Measurements from ENCODE around the gene TOMM40.
A peak's percentile ranks its signal among the peaks of the same experiment; 100 is the strongest.

TOMM40 gene

DNA sequence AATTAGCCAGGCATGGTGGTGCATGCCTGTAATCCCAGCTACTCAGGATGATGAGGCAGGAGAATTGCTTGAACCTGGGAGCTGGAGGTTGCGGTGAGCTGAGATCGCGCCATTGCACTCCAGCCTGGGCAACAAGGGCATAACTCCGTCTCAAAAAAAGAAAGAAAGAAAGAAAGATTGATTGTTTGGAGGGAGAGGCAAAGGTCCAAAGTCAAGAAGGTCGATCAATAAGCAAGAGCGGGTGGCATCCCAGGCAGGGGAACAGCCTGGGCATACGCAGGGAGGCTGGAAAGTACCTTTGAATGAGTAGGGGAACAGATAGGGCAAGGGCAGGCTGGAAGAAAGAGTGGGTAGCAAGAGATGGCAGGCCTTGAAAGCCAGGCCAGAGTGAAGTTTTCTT lies 39.0 kb downstream of the TOMM40 start:
- DNase-seq, result no peak

DNA sequence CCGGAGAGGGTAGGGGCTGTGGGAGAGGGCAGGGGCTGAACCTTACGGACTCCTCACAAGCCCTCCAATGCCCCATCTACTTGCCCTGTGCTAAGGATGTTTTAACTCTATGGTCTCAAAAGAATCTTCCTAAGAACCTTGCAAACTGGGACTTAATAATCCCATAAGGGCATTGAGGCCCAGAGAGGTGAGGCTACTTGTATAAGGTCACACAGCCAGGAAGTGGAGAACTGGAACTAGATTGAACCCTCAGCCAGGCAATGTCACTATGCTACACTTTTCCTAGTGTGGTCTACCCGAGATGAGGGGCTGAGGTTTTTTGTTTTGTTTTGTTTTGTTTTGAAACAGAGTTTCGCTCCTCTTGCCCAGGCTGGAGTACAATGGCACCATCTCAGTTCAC lies 40.5 kb downstream of the TOMM40 start:
- no peak for DNase-seq

DNA sequence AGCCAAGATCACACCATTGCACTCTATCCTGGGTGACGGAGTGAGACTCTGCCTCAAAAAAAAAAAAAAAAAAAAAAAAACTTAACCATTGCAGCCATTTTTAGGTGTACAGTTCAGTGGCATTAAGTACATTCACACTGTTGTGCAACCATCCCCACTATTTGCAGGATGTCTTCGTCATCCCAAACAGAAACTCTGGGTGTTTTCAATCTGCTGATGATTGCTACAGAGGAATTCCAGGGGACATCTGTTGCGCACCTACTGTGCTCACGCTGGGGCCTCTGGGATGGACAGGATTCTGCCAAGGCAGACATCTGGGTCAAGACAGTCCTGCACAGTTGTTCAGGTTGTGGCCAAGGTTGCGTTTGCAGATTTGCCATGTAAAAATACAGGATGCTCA lies 48.6 kb downstream of the TOMM40 start:
- DNase-seq, result no peak

DNA sequence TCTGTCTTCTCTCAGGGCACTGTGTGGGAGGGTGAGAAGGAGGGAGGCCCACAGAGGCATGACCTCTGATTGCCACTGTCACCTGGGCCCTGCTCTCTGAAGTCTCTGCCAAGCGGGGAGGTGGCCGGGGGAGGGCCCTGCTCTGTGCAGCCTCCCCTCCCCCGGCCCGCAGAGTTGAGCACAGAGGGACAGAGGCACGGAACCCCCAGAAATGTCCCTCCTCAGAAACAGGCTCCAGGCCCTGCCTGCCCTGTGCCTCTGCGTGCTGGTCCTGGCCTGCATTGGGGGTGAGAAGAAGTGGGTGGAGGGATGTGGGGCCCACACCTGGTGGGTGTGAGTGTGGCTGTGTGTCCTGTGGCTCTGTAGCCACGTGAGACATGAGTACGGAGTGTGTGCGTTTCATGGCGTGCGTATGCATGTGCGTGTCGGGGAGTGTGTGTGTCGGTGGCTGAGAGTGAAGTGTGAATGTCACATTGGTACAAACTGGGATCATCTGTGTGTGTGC lies 51.1 kb downstream of the TOMM40 start, which contains the start of gene APOC4:
TSS of gene APOC4 (plus strand) at position 171 of the 505 bp plus-strand sequence. CDS start at position 212, 41 bp downstream.
- DNase-seq, result no peak

DNA sequence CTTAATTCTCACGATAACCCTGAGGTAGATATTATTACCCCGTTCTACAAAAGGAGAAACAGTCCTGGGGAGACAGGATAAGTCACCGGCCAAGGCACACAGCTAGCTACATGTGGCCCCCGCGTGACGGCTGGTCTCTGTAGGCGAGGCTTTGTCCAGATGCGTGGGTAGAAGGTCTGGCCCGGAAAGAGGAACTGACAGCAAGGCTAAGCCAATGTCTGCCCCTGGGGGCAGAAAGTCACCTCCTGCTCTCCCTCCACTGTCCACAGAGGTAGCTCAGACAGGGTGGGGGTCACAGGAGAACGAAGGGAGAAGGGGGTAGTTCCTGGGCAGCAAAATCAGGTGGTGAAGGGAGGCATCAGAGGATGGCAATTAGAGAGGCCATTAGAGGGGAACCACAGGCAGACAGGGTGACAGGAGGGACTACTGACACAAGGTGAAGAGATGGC lies 52.8 kb downstream of the TOMM40 start:
- no peak for DNase-seq

DNA sequence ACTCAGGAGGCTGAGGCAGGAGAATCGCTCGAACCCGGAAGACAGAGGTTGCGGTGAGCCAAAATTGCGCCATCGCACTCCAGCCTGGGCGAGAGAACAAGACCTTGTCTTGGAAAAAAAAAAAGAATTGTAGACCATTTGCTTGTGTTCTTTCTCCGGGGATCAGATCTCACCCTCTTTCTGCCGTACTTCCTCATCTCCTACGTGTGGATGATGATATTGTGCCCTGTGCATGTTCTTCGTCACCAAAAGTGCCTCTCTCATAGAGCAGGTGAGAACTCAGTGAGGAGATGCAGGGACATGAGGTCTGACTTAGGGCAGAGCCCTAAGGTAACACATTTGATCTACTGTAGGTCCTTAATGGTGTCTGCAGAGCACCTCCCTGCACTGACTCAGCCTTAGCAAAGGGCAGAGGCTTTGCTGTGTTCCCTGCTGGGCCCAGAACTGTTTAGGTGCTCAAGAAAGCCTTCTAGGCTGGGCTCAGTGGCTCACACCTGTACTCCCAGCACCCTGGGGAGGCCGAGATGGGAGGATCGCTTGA lies 56.1 kb downstream of the TOMM40 start:
- no peak for DNase-seq

DNA sequence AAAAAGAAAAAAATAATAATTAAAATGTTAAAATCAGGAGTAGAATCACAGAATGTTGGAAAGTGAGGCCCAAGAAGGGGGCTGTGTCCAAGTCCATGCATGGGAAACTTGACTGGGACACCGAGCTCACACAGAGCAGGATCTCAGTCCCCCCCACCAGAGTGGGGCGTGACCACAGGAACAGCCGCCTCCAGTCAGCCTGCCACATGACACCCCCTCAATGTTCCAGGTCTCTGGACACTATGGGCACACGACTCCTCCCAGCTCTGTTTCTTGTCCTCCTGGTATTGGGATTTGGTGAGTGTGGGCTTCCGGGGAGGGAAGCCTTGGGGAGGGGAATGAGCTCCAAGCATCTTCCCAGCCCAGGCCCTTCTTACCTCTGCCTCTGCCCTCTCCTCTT lies 57.2 kb downstream of the TOMM40 start:
- no peak for DNase-seq

DNA sequence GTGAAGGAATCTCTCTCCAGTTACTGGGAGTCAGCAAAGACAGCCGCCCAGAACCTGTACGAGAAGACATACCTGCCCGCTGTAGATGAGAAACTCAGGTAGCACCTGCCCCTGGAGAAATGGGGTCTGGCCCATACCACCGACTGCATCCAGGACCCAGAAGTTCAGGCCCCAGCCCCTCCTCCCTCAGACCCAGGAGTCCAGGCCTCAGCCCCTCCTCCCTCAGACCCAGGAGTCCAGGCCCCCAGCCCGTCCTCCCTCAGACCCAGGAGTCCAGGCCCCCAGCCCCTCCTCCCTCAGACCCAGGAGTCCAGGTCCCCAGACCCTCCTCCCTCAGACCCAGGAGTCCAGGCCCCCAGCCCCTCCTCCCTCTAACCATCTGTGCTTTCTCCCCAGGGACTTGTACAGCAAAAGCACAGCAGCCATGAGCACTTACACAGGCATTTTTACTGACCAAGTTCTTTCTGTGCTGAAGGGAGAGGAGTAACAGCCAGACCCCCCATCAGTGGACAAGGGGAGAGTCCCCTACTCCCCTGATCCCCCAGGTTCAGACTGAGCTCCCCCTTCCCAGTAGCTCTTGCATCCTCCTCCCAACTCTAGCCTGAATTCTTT lies 57.8 kb downstream of the TOMM40 start:
- no peak for DNase-seq

DNA sequence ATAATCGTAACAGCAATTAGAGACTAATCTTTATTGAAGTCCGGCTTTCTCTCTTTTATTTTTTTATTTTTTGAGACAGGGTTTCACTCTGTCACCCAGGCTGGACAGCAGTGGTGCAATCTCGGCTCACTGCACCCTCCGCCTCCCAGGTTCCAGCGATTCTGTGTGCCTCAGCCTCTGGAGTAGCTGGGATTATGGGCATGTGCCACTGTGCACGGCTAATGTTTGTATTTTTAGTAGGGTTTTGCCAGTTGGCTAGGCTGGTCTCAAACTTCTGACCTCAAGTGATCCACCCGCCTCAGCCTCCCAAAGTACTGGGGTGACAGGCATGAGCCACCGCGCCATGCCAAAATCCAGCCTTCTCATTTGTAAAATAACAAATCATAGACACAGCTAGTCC lies 58.5 kb downstream of the TOMM40 start:
- DNase-seq, result no peak

DNA sequence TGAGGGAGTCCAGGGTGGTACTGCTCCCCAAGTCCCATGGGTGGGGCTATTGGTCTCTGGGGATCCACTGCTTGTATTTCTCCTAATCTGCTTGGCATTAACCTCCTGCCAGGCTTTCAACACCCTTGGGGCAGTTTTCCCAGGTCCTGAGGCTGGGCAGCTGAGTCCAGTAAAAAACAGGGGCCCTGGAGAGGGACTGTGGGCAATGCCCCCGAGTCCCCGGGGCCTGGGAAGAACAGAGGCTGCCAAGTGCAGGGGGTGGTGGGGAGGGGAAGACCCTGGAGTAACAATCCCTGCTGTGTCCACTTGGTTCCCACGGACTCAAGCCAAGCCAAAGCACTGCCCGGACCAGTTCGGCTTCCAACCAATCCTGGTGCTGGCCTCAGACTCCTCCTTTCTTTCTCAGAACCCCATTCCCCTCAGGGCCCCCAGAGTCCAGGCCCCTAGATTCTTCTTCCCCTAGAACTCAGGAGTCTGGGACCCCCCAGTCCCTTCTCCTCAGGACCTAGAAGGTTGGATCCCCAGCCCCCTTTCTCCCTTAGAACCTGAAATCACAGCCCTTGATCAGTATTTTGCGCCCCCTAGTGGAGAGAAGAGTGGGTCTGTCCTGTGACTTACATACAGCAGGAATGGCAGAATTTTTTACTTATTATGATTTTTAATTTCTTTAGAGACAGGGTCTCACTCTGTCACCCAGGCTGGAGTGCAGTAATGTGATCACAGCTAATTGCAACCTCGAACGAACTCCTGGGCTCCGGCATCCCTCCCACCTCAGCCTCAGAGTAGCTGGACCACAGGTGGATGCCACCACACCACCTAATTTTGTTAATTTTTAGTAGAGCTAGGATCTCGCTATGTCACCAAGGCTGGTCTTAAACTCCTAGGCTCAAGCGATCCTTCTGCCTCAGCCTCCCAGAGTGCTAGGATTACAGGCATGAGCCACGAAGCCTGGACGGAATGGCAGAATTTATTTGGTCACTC lies 60.4 kb downstream of the TOMM40 start:
- DNase-seq, result peak; percentile 77
